Esophagus muscularis mucosa (tissue), 4 donors: Measurements from ENCODE around the gene MLNR. TPM values are rescaled to one million over a fixed set of nuclear protein-coding genes. Genes with fewer than 3 reads are reported as not detected.
A peak's percentile ranks its signal among the peaks of the same experiment; 100 is the strongest.

Experiments
- DNase-seq: peaks from one replicate; pipeline ENCODE4 v3.0.0-alpha.2; 2017; ENCODE audit errors: extremely low spot score
- H3K27ac ChIP-seq, 4 donors: fragments of 200-600 bp; sonication (generic); replicated peaks in 1 of 4; 1 replicate in 3 of 4; 2 replicates in 1 of 4; pipeline ENCODE4 v1.5.1; 2016 to 2019; ENCODE audit warnings: mild to moderate bottlenecking in 1 of 4
- H3K27me3 ChIP-seq, 4 donors: fragments of 200-600 bp; sonication (generic); one replicate each; pipeline versions ENCODE4 v1.5.1 to v1.6.0; 2016 to 2019
- H3K36me3 ChIP-seq, 4 donors: fragments of 200-600 bp; sonication (generic); one replicate each; pipeline ENCODE4 v1.5.1; 2016 to 2019
- H3K4me1 ChIP-seq, 4 donors: fragments of 200-600 bp; sonication (generic); one replicate each; pipeline ENCODE4 v1.5.1; 2016 to 2019
- H3K4me3 ChIP-seq, 4 donors: fragments of 200-600 bp; sonication (generic); 1 replicate in 2 of 4; 2 replicates in 2 of 4; pipeline ENCODE4 v1.5.1; 2016 to 2019; ENCODE audit warnings: mild to moderate bottlenecking in 4 of 4, moderate library complexity in 1 of 4
- H3K9me3 ChIP-seq, 4 donors: fragments of 200-600 bp; sonication (generic); 1 replicate in 3 of 4; 2 replicates in 1 of 4; pipeline ENCODE4 v1.5.1; 2016 to 2019
- EP300 ChIP-seq: sonication (generic); formaldehyde crosslinking; IDR thresholded peaks from one replicate; pipeline ENCODE4 v1.6.1; 2017; ENCODE audit warnings: antibody characterized with exemption
- POLR2A ChIP-seq: fragments of 450-650 bp; IDR thresholded peaks from one replicate; pipeline ENCODE4 v1.6.1; 2017; ENCODE audit warnings: antibody characterized with exemption, moderate library complexity, mild to moderate bottlenecking, low read depth
- POLR2AphosphoS5 ChIP-seq, 2 donors: sonication (generic); formaldehyde crosslinking; IDR thresholded peaks; one replicate each; pipeline ENCODE4 v1.6.1; 2017; ENCODE audit warnings: antibody characterized with exemption in 2 of 2
- WGBS: methylation state at CpG from one replicate; pipeline ENCODE4 v1.1.5; 2018; 5-methylcytosine and 5-hydroxymethylcytosine counted together
- intact Hi-C: fragments of 100-400 bp; cut with DNase I; formaldehyde crosslinking; loops from one replicate; pipeline ENCODE4 v1.15.1; 2023
- total RNA-seq, 4 donors: library from RNA; depleted of rRNA; stranded (reverse); fragments of >200 nt; gene quantifications; one replicate each; pipeline versions ENCODE4 v1.1.0 to v1.2.1, GENCODE V29; 2016
- TF ChIP-seq, protein P1 (sequence below), 3 experiments: fragments of 200-600 bp in 2 of 3; fragments of 450-650 bp in 1 of 3; sonication (generic) in 2 of 3; IDR thresholded peaks; one replicate each; pipeline ENCODE4 v1.5.1; 2017 to 2019; ENCODE audit warnings: antibody characterized with exemption in 3 of 3, mild to moderate bottlenecking in 2 of 3, moderate library complexity in 1 of 3

MLNR gene
- total RNA-seq, 4 donors from 2014 or later = 0.34 TPM; not detected in 3

- Histone ChIP-seq H3K4me1 (no peaks in the 10 kb centered on the region), H3K27me3 (no peaks in the 10 kb centered on the region), H3K36me3 (no peaks in the 10 kb centered on the region), H3K9me3 (no peaks in the 10 kb centered on the region), H3K4me3 (no peak overlapping the region), H3K27ac (no peak overlapping the region)
- WGBS = 100% methylated on average over 2 of the region's 2 CpGs
- no peak for DNase-seq
- TF ChIP-seq POLR2A (no peak), POLR2AphosphoS5 (IDR thresholded peaks at IDR 0.05) (no peak), EP300 (no peak)
- TF ChIP-seq, protein P1, sequence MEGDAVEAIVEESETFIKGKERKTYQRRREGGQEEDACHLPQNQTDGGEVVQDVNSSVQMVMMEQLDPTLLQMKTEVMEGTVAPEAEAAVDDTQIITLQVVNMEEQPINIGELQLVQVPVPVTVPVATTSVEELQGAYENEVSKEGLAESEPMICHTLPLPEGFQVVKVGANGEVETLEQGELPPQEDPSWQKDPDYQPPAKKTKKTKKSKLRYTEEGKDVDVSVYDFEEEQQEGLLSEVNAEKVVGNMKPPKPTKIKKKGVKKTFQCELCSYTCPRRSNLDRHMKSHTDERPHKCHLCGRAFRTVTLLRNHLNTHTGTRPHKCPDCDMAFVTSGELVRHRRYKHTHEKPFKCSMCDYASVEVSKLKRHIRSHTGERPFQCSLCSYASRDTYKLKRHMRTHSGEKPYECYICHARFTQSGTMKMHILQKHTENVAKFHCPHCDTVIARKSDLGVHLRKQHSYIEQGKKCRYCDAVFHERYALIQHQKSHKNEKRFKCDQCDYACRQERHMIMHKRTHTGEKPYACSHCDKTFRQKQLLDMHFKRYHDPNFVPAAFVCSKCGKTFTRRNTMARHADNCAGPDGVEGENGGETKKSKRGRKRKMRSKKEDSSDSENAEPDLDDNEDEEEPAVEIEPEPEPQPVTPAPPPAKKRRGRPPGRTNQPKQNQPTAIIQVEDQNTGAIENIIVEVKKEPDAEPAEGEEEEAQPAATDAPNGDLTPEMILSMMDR (IDR thresholded peaks at IDR 0.05) = no peak
- intact Hi-C loops = no loop called here
These were observed 18.5 kb downstream of the MLNR start for GRCh38 chr13:49238621-49239020.

- 49% methylated on average over 4 of the region's 4 CpGs for WGBS
- Histone ChIP-seq H3K4me3 (no peak overlapping the region), H3K4me1 (no peaks in the 10 kb centered on the region), H3K27ac (no peak overlapping the region), H3K36me3 (no peaks in the 10 kb centered on the region), H3K27me3 (no peaks in the 10 kb centered on the region), H3K9me3 (no peaks in the 10 kb centered on the region)
- intact Hi-C loops = loop anchor here (10.0 kb wide), 1 partner anchor 265 kb away; the partner anchor contains the start of gene FNDC3A
- no peak for DNase-seq
- TF ChIP-seq POLR2AphosphoS5 (IDR thresholded peaks at IDR 0.05) = no peak
- no peak for TF ChIP-seq POLR2A
- TF ChIP-seq, protein P1 (IDR thresholded peaks at IDR 0.05) = peak; percentile 26 to 46 (median 31)
- no peak for TF ChIP-seq EP300
These were observed 19.9 kb downstream of the MLNR start for GRCh38 chr13:49240017-49240416.

GRCh38 chr13:49241296-49241695 is 21.2 kb downstream of the MLNR start:
- 80% methylated on average over 7 of the region's 7 CpGs for WGBS
- no peaks in the 10 kb centered on the region for H3K36me3 ChIP-seq
- no peak for DNase-seq
- H3K4me1 ChIP-seq = no peaks in the 10 kb centered on the region
- no peak overlapping the region for H3K4me3 ChIP-seq
- H3K9me3 ChIP-seq = no peaks in the 10 kb centered on the region
- intact Hi-C loops = loop anchor here (10.0 kb wide), 1 partner anchor 266 kb away; the partner anchor contains the start of gene FNDC3A
- no peaks in the 10 kb centered on the region for H3K27me3 ChIP-seq
- TF ChIP-seq POLR2A = no peak
- TF ChIP-seq POLR2AphosphoS5 (IDR thresholded peaks at IDR 0.05) = no peak
- TF ChIP-seq EP300 = no peak
- TF ChIP-seq, protein P1 (IDR thresholded peaks at IDR 0.05) = no peak
- H3K27ac ChIP-seq = no peak overlapping the region

DNA sequence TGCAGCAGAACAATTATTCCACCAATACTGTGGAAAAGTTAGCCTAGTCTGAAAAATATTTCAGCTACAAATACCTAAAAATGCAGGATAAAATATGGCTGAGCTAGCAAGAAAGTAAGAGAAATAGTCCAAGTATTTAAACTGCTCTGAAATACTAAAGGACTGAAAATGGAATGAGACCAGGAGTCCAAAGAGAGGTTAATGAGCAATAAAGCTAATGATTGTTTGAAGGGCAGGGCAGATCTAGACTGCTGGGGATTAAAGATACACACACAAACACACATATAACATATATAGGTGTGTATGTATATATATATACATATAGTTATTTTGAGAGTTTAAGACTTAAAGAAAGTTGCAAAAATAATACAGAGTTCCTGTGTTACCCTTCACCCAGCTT is 25.0 kb downstream of the MLNR start:
- H3K9me3 ChIP-seq = no peaks in the 10 kb centered on the region
- H3K4me3 ChIP-seq = no peak overlapping the region
- H3K4me1 ChIP-seq = peaks cover 18 to 26% (median 25%) of the 10 kb centered on the region in 4 donors
- intact Hi-C loops = loop anchor here (10.0 kb wide), 1 partner anchor 270 kb away; the partner anchor contains the start of gene FNDC3A
- TF ChIP-seq EP300 = no peak
- TF ChIP-seq, protein P1 (IDR thresholded peaks at IDR 0.05) = no peak
- TF ChIP-seq POLR2A = no peak
- TF ChIP-seq POLR2AphosphoS5 (IDR thresholded peaks at IDR 0.05) = no peak
- H3K36me3 ChIP-seq = peaks cover 0 to 5% (median 0%) of the 10 kb centered on the region in 4 donors
- DNase-seq = no peak
- H3K27me3 ChIP-seq = no peaks in the 10 kb centered on the region
- H3K27ac ChIP-seq = no peak overlapping the region
